Chondrocyte (in vitro differentiated cells): ENCODE measurements around the gene CSNK2B. TPM values are rescaled to one million over a fixed set of nuclear protein-coding genes. Genes with fewer than 3 reads are reported as not detected.

Source experiments
- DNase-seq: peaks from one replicate; pipeline ENCODE4 v3.0.0; 2021; ENCODE audit warnings: mixed read lengths, low spot score
- H3K27ac Mint-ChIP-seq: one replicate; pipeline ENCODE4 v1.8.0; 2021; ENCODE audit warnings: mild to moderate bottlenecking, moderate library complexity, mixed read lengths; ENCODE audit not compliant: unreplicated experiment
- H3K27me3 Mint-ChIP-seq: 2 replicates; pipeline ENCODE4 v1.8.0; 2021; ENCODE audit warnings: low read depth, mixed read lengths
- H3K36me3 Mint-ChIP-seq: 2 replicates; pipeline ENCODE4 v1.8.0; 2021; ENCODE audit warnings: low read depth, mixed read lengths
- H3K4me1 Mint-ChIP-seq: 2 replicates; pipeline ENCODE4 v1.8.0; 2021; ENCODE audit warnings: low read depth, mild to moderate bottlenecking, mixed read lengths
- H3K4me3 Mint-ChIP-seq: one replicate; pipeline ENCODE4 v1.8.0; 2021; ENCODE audit warnings: mild to moderate bottlenecking, moderate library complexity, mixed read lengths; ENCODE audit not compliant: unreplicated experiment
- H3K9me3 Mint-ChIP-seq: 2 replicates; pipeline ENCODE4 v1.8.0; 2021; ENCODE audit warnings: low read depth, mixed read lengths
- CTCF ChIP-seq: fragments of 200-600 bp; sonication (generic); IDR thresholded peaks from 2 replicates; pipeline ENCODE4 v1.5.0; 2021; ENCODE audit warnings: antibody characterized with exemption, mild to moderate bottlenecking, moderate library complexity
- total RNA-seq: library from RNA; stranded (reverse); gene quantifications from 3 replicates; pipeline ENCODE4 v1.2.1, GENCODE V29; 2021

CSNK2B gene
- total RNA-seq, 1 donor from 2014 or later, result 116 TPM

- no peak overlapping the region for H3K4me3 Mint-ChIP-seq
- H3K36me3 Mint-ChIP-seq, result peaks cover 35% of the 10 kb centered on the region
- TF ChIP-seq CTCF, result no peak
- no peaks in the 10 kb centered on the region for H3K27me3 Mint-ChIP-seq
- DNase-seq, result no peak
- peak overlapping the region; percentile 45 for H3K27ac Mint-ChIP-seq
- no peaks in the 10 kb centered on the region for H3K4me1 Mint-ChIP-seq
- H3K9me3 Mint-ChIP-seq, result no peaks in the 10 kb centered on the region
These were observed 26.8 kb upstream of the CSNK2B start for GRCh38 chr6:31639043-31639442.

- no peak for DNase-seq
- H3K36me3 Mint-ChIP-seq, result peaks cover 34% of the 10 kb centered on the region
These were observed 26.4 kb upstream of the CSNK2B start for GRCh38 chr6:31639449-31639861.

GRCh38 chr6:31640612-31641011 lies 25.3 kb upstream of the CSNK2B start:
- Mint-ChIP-seq H3K36me3 (peaks cover 38% of the 10 kb centered on the region), H3K27ac (no peak overlapping the region), H3K4me3 (no peak overlapping the region), H3K4me1 (no peaks in the 10 kb centered on the region), H3K27me3 (no peaks in the 10 kb centered on the region), H3K9me3 (no peaks in the 10 kb centered on the region)
- no peak for TF ChIP-seq CTCF
- no peak for DNase-seq

More at GRCh38 chr6:31639449-31639861, 26.4 kb upstream of the CSNK2B start:
- H3K9me3 Mint-ChIP-seq, result no peaks in the 10 kb centered on the region
- H3K4me1 Mint-ChIP-seq, result no peaks in the 10 kb centered on the region
- H3K27ac Mint-ChIP-seq, result peak overlapping the region; percentile 10
- no peaks in the 10 kb centered on the region for H3K27me3 Mint-ChIP-seq
- TF ChIP-seq CTCF, result no peak
- H3K4me3 Mint-ChIP-seq, result no peak overlapping the region

- Mint-ChIP-seq H3K4me3 (no peak overlapping the region), H3K27ac (no peak overlapping the region), H3K36me3 (peaks cover 36% of the 10 kb centered on the region), H3K27me3 (no peaks in the 10 kb centered on the region), H3K4me1 (no peaks in the 10 kb centered on the region), H3K9me3 (no peaks in the 10 kb centered on the region)
- TF ChIP-seq CTCF, result no peak
- DNase-seq, result no peak
These were observed 24.5 kb upstream of the CSNK2B start for GRCh38 chr6:31641370-31641769.

GRCh38 chr6:31642798-31643570 lies 22.9 kb upstream of the CSNK2B start:
- H3K27ac Mint-ChIP-seq, result no peak overlapping the region
- H3K4me3 Mint-ChIP-seq, result no peak overlapping the region
- H3K4me1 Mint-ChIP-seq, result no peaks in the 10 kb centered on the region
- no peaks in the 10 kb centered on the region for H3K9me3 Mint-ChIP-seq
- H3K27me3 Mint-ChIP-seq, result no peaks in the 10 kb centered on the region
- TF ChIP-seq CTCF, result no peak
- DNase-seq, result no peak
- peaks cover 34% of the 10 kb centered on the region for H3K36me3 Mint-ChIP-seq
